PC-3 (cell line): ENCODE measurements around the gene CASQ1. TPM values are rescaled to one million over a fixed set of nuclear protein-coding genes. Genes with fewer than 3 reads are reported as not detected.

Experiments
- ATAC-seq: fragments of 200-7000 bp; cut with Tn5 transposase; 2 replicates; pipeline ENCODE4 v1.9.1; 2020; ENCODE audit warnings: mild to moderate bottlenecking, moderate library complexity
- BruUV-seq: library from RNA; stranded (reverse); fragments of 400-500 nt; replicated peaks from 2 replicates; lab custom pipeline; 2021; lab: Mats Ljungman, UMichigan
- CTCF ChIA-PET: fragments of 300-600 bp; sonication (Branson Sonifier 250); formaldehyde crosslinking; loops from one replicate; lab custom pipeline; 2022; ENCODE audit warnings: antibody characterized with exemption; lab: Charles Lee
- POLR2A ChIA-PET: fragments of 300-600 bp; sonication (Branson Sonifier 250); formaldehyde crosslinking; loops from one replicate; lab custom pipeline; 2022; ENCODE audit warnings: antibody characterized with exemption; ENCODE audit not compliant: unreplicated experiment; lab: Charles Lee
- DNase-seq: peaks from one replicate; pipeline ENCODE4 v3.0.0-alpha.2; 2015
- H2AFZ ChIP-seq: fragments of 300-600 bp; sonication (generic); 2 replicates; pipeline ENCODE4 v1.6.0; 2016; ENCODE audit warnings: antibody characterized with exemption, low read length
- H3F3A ChIP-seq: fragments of 300-600 bp; sonication (generic); one replicate; pipeline ENCODE4 v1.6.0; 2017; ENCODE audit warnings: antibody characterized with exemption, low read length, control low read depth, mild to moderate bottlenecking; ENCODE audit not compliant: unreplicated experiment
- H3K27ac ChIP-seq: fragments of 300-600 bp; sonication (generic); 2 replicates; pipeline ENCODE4 v1.5.1; 2016; ENCODE audit warnings: mild to moderate bottlenecking, low read length
- H3K27me3 ChIP-seq: fragments of 300-600 bp; sonication (generic); 2 replicates; pipeline ENCODE4 v1.6.1; 2016; ENCODE audit warnings: low read length, mixed read lengths
- H3K36me3 ChIP-seq: fragments of 300-600 bp; sonication (generic); 2 replicates; pipeline ENCODE4 v1.6.1; 2016; ENCODE audit warnings: low read depth, mixed run types, low read length, mixed read lengths
- H3K4me1 ChIP-seq: fragments of 300-600 bp; sonication (generic); 2 replicates; pipeline ENCODE4 v1.5.1; 2016; ENCODE audit warnings: low read length; ENCODE audit not compliant: insufficient read depth
- H3K4me2 ChIP-seq: fragments of 300-600 bp; sonication (generic); 2 replicates; pipeline ENCODE4 v1.6.0; 2016; ENCODE audit warnings: low read length
- H3K4me3 ChIP-seq: fragments of 300-600 bp; sonication (generic); 2 replicates; pipeline ENCODE4 v1.5.1; 2016; ENCODE audit warnings: mild to moderate bottlenecking, low read length, mixed read lengths
- H3K79me2 ChIP-seq: fragments of 300-600 bp; sonication (generic); 2 replicates; pipeline ENCODE4 v1.6.1; 2017; ENCODE audit warnings: low read length, mixed read lengths
- H3K9ac ChIP-seq: fragments of 300-600 bp; sonication (generic); 2 replicates; pipeline ENCODE4 v1.6.0; 2016; ENCODE audit warnings: mild to moderate bottlenecking, low read length
- H3K9me2 ChIP-seq: fragments of 300-600 bp; sonication (generic); replicated peaks from 2 replicates; pipeline ENCODE4 v1.6.1; 2016; ENCODE audit warnings: mixed run types, low read length, mixed read lengths
- H3K9me3 ChIP-seq: fragments of 300-600 bp; sonication (generic); 2 replicates; pipeline ENCODE4 v1.6.1; 2016; ENCODE audit warnings: low read length, mixed read lengths
- H4K20me1 ChIP-seq: fragments of 300-600 bp; sonication (generic); 2 replicates; pipeline ENCODE4 v1.6.1; 2016; ENCODE audit warnings: low read length, mixed read lengths
- CTCF ChIP-seq: fragments of 300-600 bp; sonication (generic); conservative IDR thresholded peaks from 2 replicates; pipeline ENCODE4 v1.5.1; 2017; ENCODE audit warnings: antibody characterized with exemption, low read depth, mild to moderate bottlenecking, low read length
- EZH2 ChIP-seq: fragments of 300-600 bp; sonication (generic); IDR thresholded peaks from one replicate; pipeline ENCODE4 v1.6.1; 2017; ENCODE audit warnings: antibody characterized with exemption, mild to moderate bottlenecking, low read length; ENCODE audit not compliant: unreplicated experiment
- EZH2phosphoT487 ChIP-seq: fragments of 300-600 bp; sonication (generic); IDR thresholded peaks from 2 replicates; pipeline ENCODE4 v1.6.1; 2018; ENCODE audit warnings: mild to moderate bottlenecking, antibody characterized with exemption, low read length, borderline replicate concordance
- intact Hi-C: fragments of 100-400 bp; cut with micrococcal nuclease; formaldehyde crosslinking; loops from 2 replicates; pipeline ENCODE4 v1.9.0; 2023
- total RNA-seq: library from RNA; depleted of rRNA; stranded (reverse); fragments of >200 nt; gene quantifications from 2 replicates; pipeline ENCODE4 v1.2.3, GENCODE V29; 2014

CASQ1 gene
- total RNA-seq, 1 experiment from 2014 or later = not detected

GRCh38 chr1:160206421-160207117 is 16.2 kb downstream of the CASQ1 start:
- Histone ChIP-seq H3K27ac (peak overlapping the region; percentile 67), H3K79me2 (peaks cover 57% of the 10 kb centered on the region)

GRCh38 chr1:160207118-160207650 is 16.8 kb downstream of the CASQ1 start:
- Histone ChIP-seq H3K79me2 (peaks cover 57% of the 10 kb centered on the region), H3K4me3 (no peak overlapping the region; the same call in 1 of the 2 replicates), H3K27ac (no peak overlapping the region), H3K9me3 (no peaks in the 10 kb centered on the region), H3K9ac (no peak overlapping the region), H4K20me1 (peaks cover 25% of the 10 kb centered on the region; the same call in 1 of the 2 replicates), H3K27me3 (no peaks in the 10 kb centered on the region), H3K4me2 (peak overlapping the region; percentile 84), H3K36me3 (peaks cover 28% of the 10 kb centered on the region), H3F3A (no peaks in the 10 kb centered on the region), H3K4me1 (peaks cover 23% of the 10 kb centered on the region), H3K9me2 (no peaks in the 10 kb centered on the region), H2AFZ (no peak overlapping the region)
- no peak for TF ChIP-seq EZH2
- TF ChIP-seq CTCF = no peak
- no peak for TF ChIP-seq EZH2phosphoT487
- BruUV-seq = no TSS peak
- CTCF ChIA-PET = no interaction called here
- no peak for ATAC-seq
- POLR2A ChIA-PET = no interaction called here
- DNase-seq = no peak
- intact Hi-C loops = no loop called here

More at GRCh38 chr1:160206421-160207117, 16.2 kb downstream of the CASQ1 start:
- no TSS peak for BruUV-seq
- DNase-seq = peak; percentile 68
- H3K4me3 ChIP-seq = peak overlapping the region; percentile 89
- no peaks in the 10 kb centered on the region for H3K9me2 ChIP-seq
- peaks cover 22% of the 10 kb centered on the region for H3K36me3 ChIP-seq
- peak; percentile 21 for ATAC-seq
- H3K9me3 ChIP-seq = no peaks in the 10 kb centered on the region
- intact Hi-C loops = no loop called here
- no peaks in the 10 kb centered on the region for H3K27me3 ChIP-seq
- peak overlapping the region; percentile 98 for H3K9ac ChIP-seq
- H3K4me2 ChIP-seq = peak overlapping the region; percentile 84
- peaks cover 22% of the 10 kb centered on the region; the same call in 1 of the 2 replicates for H4K20me1 ChIP-seq
- CTCF ChIA-PET = interaction anchor here (0.7 kb wide), 2 partner anchors 48 to 52 kb away, joined by 3 to 6 read pairs; no protein-coding TSS in a partner anchor
- H3K4me1 ChIP-seq = peaks cover 23% of the 10 kb centered on the region
- POLR2A ChIA-PET = no interaction called here
- no peaks in the 10 kb centered on the region for H3F3A ChIP-seq
- TF ChIP-seq CTCF (no peak), EZH2phosphoT487 (no peak), EZH2 (no peak)
- no peak overlapping the region for H2AFZ ChIP-seq
